K562 (cell line): ENCODE data around the gene ZNF791. TPM values are rescaled to one million over a fixed set of nuclear protein-coding genes. Genes with fewer than 3 reads are reported as not detected.

ENCODE experiments used
- ARHGAP35 ChIP-seq: fragments of 450-650 bp; IDR thresholded peaks from 2 replicates; pipeline ENCODE4 v1.6.1; 2018; ENCODE audit not compliant: partially characterized antibody
- CC2D1A ChIP-seq: fragments of 450-650 bp; IDR thresholded peaks from 2 replicates; pipeline ENCODE4 v1.6.1; 2017; ENCODE audit warnings: mild to moderate bottlenecking
- CTBP1 ChIP-seq: fragments of 450-650 bp; IDR thresholded peaks from 2 replicates; pipeline ENCODE4 v1.6.1; 2016; ENCODE audit warnings: borderline replicate concordance
- GTF2F1 ChIP-seq: IDR thresholded peaks from 2 replicates; pipeline ENCODE4 v1.6.1; 2011; ENCODE audit warnings: low read depth, low read length, improper control_type of control experiment
- RREB1 ChIP-seq: fragments of 250-450 bp; sonication (Bioruptor Pico); IDR thresholded peaks from 2 replicates; pipeline ENCODE4 v1.4.0; 2020
- TCFL5 ChIP-seq: fragments of 250-450 bp; sonication (Bioruptor Pico); conservative IDR thresholded peaks from 2 replicates; pipeline ENCODE4 v1.6.1; 2021; ENCODE audit warnings: mild to moderate bottlenecking, moderate library complexity, matching md5 sums
- TEAD4 ChIP-seq, 2 experiments: sonication (generic) in 1 of 2; formaldehyde crosslinking in 1 of 2; IDR thresholded peaks; 2 replicates each; pipeline versions ENCODE4 v1.6.1 to v1.8.0; 2012 to 2022; ENCODE audit warnings: borderline replicate concordance in 1 of 2, inconsistent platforms in 1 of 2, low read length in 1 of 2, mild to moderate bottlenecking in 1 of 2, missing genetic modification reagents in 1 of 2
- THRAP3 ChIP-seq: fragments of 450-650 bp; IDR thresholded peaks from 2 replicates; pipeline ENCODE4 v1.6.1; 2016; ENCODE audit warnings: mild to moderate bottlenecking, inconsistent platforms, borderline replicate concordance
- polyA plus RNA-seq, 8 experiments: library from polyadenylated mRNA; depleted of rRNA in 4 of 8; stranded (reverse) in 5 of 8; unstranded in 3 of 8; fragments of >200 nt; fragmentation: Nextera tagmentation in 2 of 8; fragmentation: Illumina TruSeq in 1 of 8; extraction: Ambion mirVana in 2 of 8; extraction: Trizol in 1 of 8; gene quantifications; 2 replicates each; pipeline versions ENCODE4 v1.2.1 to v1.2.3, GENCODE V29; 2011 to 2014; ENCODE audit warnings: inconsistent platforms in 1 of 8, missing spikeins in 1 of 8
- total RNA-seq, 7 experiments: library from RNA; depleted of rRNA in 6 of 7; stranded (reverse); fragments of >200 nt in 6 of 7; fragmentation: Illumina TruSeq in 2 of 7; extraction: Trizol in 2 of 7; gene quantifications; 2 replicates each; pipeline versions ENCODE4 v1.2.1 to v1.2.3, GENCODE V29; 2011 to 2021; ENCODE audit warnings: low replicate concordance in 1 of 7
- TF ChIP-seq, protein P1 (sequence below), 2 experiments: IDR thresholded peaks; 2 replicates each; pipeline ENCODE4 v1.6.1; 2011; ENCODE audit warnings: borderline replicate concordance in 1 of 2, control low read depth in 1 of 2, low read depth in 1 of 2, low read length in 1 of 2, mild to moderate bottlenecking in 1 of 2, mixed read lengths in 1 of 2, moderate library complexity in 1 of 2; ENCODE audit not compliant: insufficient read depth in 1 of 2, insufficient read length in 1 of 2, poor library complexity in 1 of 2, severe bottlenecking in 1 of 2; ENCODE audit errors: extremely low read depth in 1 of 2
- TF ChIP-seq, protein P2 (sequence below): sonication (generic); formaldehyde crosslinking; IDR thresholded peaks from 2 replicates; pipeline ENCODE4 v1.8.0; 2022; ENCODE audit warnings: mild to moderate bottlenecking, low read depth, missing genetic modification reagents
- TF ChIP-seq, protein P3 (sequence below): fragments of 450-650 bp; formaldehyde crosslinking; IDR thresholded peaks from 2 replicates; pipeline ENCODE4 v1.4.0; 2020; ENCODE audit warnings: mild to moderate bottlenecking, moderate library complexity
- TF ChIP-seq, protein P4 (sequence below): fragments of 250-450 bp; sonication (Bioruptor Pico); IDR thresholded peaks from 2 replicates; pipeline ENCODE4 v1.5.0; 2022; ENCODE audit warnings: mild to moderate bottlenecking

The ZNF791 gene
- total and polyA plus RNA-seq, 9 of the 15 experiments (the other 6 are each of a cell fraction or from before 2014, with no cell fraction given), result 7.8 to 22.7 (median 13.1) TPM

DNA sequence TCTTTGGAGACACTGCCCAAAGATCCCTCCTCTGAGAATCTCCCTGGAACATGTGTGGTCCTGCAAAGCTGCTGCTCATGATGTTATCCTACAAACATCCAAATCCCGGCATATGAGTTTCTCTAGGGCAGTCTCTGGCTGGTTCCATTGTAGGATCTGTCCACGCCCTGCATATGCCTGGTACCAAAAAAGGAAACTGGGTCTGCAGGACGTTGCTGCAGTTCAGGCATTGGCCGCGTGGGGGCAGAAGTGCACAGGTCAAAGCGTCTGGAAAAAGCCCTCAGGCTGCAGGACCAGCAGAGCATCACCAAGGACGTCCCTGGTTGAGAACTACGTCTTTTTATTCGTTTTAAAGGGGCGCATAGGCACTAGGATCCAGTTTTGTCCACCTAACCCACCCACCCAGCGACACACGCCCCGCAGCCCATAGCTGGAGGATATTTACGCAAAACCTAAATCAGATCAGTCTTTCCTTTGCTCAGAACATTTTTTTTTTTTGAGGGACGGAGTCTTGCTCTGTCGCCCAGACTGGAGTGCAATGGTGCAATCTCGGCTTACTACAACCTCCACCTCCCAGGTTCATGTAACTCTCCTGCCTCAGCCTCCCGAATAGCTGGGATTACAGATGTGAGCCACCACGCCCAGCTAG lies 46.6 kb upstream of the ZNF791 start (continued):
- TF ChIP-seq RREB1 (no peak), CTBP1 (peak; percentile 64), THRAP3 (no peak), TEAD4 (IDR thresholded peaks at IDR 0.05; ENCODE audit: low read length) (no peak), TEAD4 (CRISPR knock-in tag; IDR thresholded peaks at IDR 0.05; ENCODE audit: borderline replicate concordance) (no peak), TCFL5 (CRISPR knock-in tag) (no peak), ARHGAP35 (no peak), GTF2F1 (no peak), CC2D1A (peak; percentile 48; the same call in 1 of the 2 replicates)
- TF ChIP-seq, protein P1, sequence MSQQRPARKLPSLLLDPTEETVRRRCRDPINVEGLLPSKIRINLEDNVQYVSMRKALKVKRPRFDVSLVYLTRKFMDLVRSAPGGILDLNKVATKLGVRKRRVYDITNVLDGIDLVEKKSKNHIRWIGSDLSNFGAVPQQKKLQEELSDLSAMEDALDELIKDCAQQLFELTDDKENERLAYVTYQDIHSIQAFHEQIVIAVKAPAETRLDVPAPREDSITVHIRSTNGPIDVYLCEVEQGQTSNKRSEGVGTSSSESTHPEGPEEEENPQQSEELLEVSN (IDR thresholded peaks at IDR 0.05; ENCODE audit: borderline replicate concordance in 1 of 2, extremely low read depth in 1 of 2, insufficient read depth in 1 of 2, insufficient read length in 1 of 2, low read depth in 1 of 2, low read length in 1 of 2, poor library complexity in 1 of 2, severe bottlenecking in 1 of 2), result no peak
- TF ChIP-seq, protein P2, sequence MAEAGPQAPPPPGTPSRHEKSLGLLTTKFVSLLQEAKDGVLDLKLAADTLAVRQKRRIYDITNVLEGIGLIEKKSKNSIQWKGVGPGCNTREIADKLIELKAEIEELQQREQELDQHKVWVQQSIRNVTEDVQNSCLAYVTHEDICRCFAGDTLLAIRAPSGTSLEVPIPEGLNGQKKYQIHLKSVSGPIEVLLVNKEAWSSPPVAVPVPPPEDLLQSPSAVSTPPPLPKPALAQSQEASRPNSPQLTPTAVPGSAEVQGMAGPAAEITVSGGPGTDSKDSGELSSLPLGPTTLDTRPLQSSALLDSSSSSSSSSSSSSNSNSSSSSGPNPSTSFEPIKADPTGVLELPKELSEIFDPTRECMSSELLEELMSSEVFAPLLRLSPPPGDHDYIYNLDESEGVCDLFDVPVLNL (CRISPR knock-in tag), result no peak
- TF ChIP-seq, protein P3, sequence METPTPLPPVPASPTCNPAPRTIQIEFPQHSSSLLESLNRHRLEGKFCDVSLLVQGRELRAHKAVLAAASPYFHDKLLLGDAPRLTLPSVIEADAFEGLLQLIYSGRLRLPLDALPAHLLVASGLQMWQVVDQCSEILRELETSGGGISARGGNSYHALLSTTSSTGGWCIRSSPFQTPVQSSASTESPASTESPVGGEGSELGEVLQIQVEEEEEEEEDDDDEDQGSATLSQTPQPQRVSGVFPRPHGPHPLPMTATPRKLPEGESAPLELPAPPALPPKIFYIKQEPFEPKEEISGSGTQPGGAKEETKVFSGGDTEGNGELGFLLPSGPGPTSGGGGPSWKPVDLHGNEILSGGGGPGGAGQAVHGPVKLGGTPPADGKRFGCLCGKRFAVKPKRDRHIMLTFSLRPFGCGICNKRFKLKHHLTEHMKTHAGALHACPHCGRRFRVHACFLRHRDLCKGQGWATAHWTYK, result no peak
- TF ChIP-seq, protein P4, sequence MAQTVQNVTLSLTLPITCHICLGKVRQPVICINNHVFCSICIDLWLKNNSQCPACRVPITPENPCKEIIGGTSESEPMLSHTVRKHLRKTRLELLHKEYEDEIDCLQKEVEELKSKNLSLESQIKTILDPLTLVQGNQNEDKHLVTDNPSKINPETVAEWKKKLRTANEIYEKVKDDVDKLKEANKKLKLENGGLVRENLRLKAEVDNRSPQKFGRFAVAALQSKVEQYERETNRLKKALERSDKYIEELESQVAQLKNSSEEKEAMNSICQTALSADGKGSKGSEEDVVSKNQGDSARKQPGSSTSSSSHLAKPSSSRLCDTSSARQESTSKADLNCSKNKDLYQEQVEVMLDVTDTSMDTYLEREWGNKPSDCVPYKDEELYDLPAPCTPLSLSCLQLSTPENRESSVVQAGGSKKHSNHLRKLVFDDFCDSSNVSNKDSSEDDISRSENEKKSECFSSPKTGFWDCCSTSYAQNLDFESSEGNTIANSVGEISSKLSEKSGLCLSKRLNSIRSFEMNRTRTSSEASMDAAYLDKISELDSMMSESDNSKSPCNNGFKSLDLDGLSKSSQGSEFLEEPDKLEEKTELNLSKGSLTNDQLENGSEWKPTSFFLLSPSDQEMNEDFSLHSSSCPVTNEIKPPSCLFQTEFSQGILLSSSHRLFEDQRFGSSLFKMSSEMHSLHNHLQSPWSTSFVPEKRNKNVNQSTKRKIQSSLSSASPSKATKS (CRISPR knock-in tag), result no peak
